Ascending aorta (tissue), 2 donors: ENCODE data around the gene NR3C1. TPM values are rescaled to one million over a fixed set of nuclear protein-coding genes. Genes with fewer than 3 reads are reported as not detected.
A peak's percentile ranks its signal among the peaks of the same experiment; 100 is the strongest.

Source experiments
- DNase-seq, 2 donors: peaks; one replicate each; pipeline ENCODE4 v3.0.0-alpha.2; 2019; ENCODE audit warnings: low spot score in 2 of 2
- H3K27ac ChIP-seq, 2 donors: fragments of 200-600 bp; sonication (generic); one replicate each; pipeline ENCODE4 v1.5.1; 2016 to 2017; ENCODE audit warnings: mild to moderate bottlenecking in 1 of 2
- H3K27me3 ChIP-seq: fragments of 200-600 bp; sonication (generic); one replicate; pipeline ENCODE4 v1.5.1; 2017
- H3K36me3 ChIP-seq, 2 donors: fragments of 200-600 bp; sonication (generic); one replicate each; pipeline ENCODE4 v1.5.1; 2016
- H3K4me1 ChIP-seq, 2 donors: fragments of 200-600 bp; sonication (generic); one replicate each; pipeline ENCODE4 v1.5.1; 2016 to 2017; ENCODE audit warnings: mild to moderate bottlenecking in 1 of 2
- H3K4me3 ChIP-seq, 2 donors: fragments of 200-600 bp; sonication (generic); one replicate each; pipeline ENCODE4 v1.5.1; 2016 to 2017; ENCODE audit warnings: mild to moderate bottlenecking in 1 of 2
- H3K9me3 ChIP-seq, 2 donors: fragments of 200-600 bp; sonication (generic); one replicate each; pipeline ENCODE4 v1.5.1; 2016
- CTCF ChIP-seq, 3 experiments: fragments of 200-600 bp in 2 of 3; fragments of 450-650 bp in 1 of 3; sonication (generic) in 2 of 3; IDR thresholded peaks; one replicate each; pipeline ENCODE4 v1.5.1; 2016 to 2019; ENCODE audit warnings: antibody characterized with exemption in 3 of 3, mild to moderate bottlenecking in 1 of 3, moderate library complexity in 1 of 3
- intact Hi-C: fragments of 100-400 bp; cut with DNase I; formaldehyde crosslinking; loops from one replicate; pipeline ENCODE4 v1.15.1; 2023
- total RNA-seq: library from RNA; depleted of rRNA; stranded (reverse); fragments of >200 nt; gene quantifications from one replicate; pipeline ENCODE4 v1.1.0, GENCODE V29; 2016

The NR3C1 gene
- total RNA-seq, 1 donor from 2014 or later, result 18.4 TPM

GRCh38 chr5:143356855-143357583 lies 46.5 kb downstream of the NR3C1 start:
- Histone ChIP-seq H3K4me1 (peaks cover 3 to 26% of the 10 kb centered on the region in 2 donors), H3K27me3 (no peaks in the 10 kb centered on the region), H3K9me3 (no peaks in the 10 kb centered on the region), H3K27ac (no peak overlapping the region), H3K4me3 (no peak overlapping the region), H3K36me3 (no peaks in the 10 kb centered on the region)
- intact Hi-C loops, result no loop called here
- DNase-seq, result no peak
- TF ChIP-seq CTCF (IDR thresholded peaks at IDR 0.05), result no peak

GRCh38 chr5:143355710-143356109 lies 47.8 kb downstream of the NR3C1 start:
- intact Hi-C loops, result no loop called here
- H3K36me3 ChIP-seq, result no peaks in the 10 kb centered on the region
- no peak for TF ChIP-seq CTCF (IDR thresholded peaks at IDR 0.05)
- H3K9me3 ChIP-seq, result no peaks in the 10 kb centered on the region
- no peaks in the 10 kb centered on the region for H3K27me3 ChIP-seq
- H3K27ac ChIP-seq, result peak overlapping the region in 1 of 2 donors; percentile 39
- peaks cover 3 to 15% of the 10 kb centered on the region in 2 donors for H3K4me1 ChIP-seq
- H3K4me3 ChIP-seq, result no peak overlapping the region
- DNase-seq, result no peak

- Histone ChIP-seq H3K27ac (no peak overlapping the region), H3K27me3 (no peaks in the 10 kb centered on the region), H3K4me3 (no peak overlapping the region), H3K4me1 (peaks cover 3 to 17% of the 10 kb centered on the region in 2 donors), H3K36me3 (no peaks in the 10 kb centered on the region), H3K9me3 (no peaks in the 10 kb centered on the region)
- no peak for DNase-seq
- intact Hi-C loops, result no loop called here
- TF ChIP-seq CTCF (IDR thresholded peaks at IDR 0.05), result no peak
These were observed 49.5 kb downstream of the NR3C1 start for GRCh38 chr5:143354025-143354424.

GRCh38 chr5:143352691-143353090 lies 50.8 kb downstream of the NR3C1 start:
- DNase-seq, result no peak
- intact Hi-C loops, result no loop called here
- H3K36me3 ChIP-seq, result no peaks in the 10 kb centered on the region
- H3K4me3 ChIP-seq, result no peak overlapping the region
- peaks cover 3 to 17% of the 10 kb centered on the region in 2 donors for H3K4me1 ChIP-seq
- no peak overlapping the region for H3K27ac ChIP-seq
- no peaks in the 10 kb centered on the region for H3K9me3 ChIP-seq
- H3K27me3 ChIP-seq, result no peaks in the 10 kb centered on the region
- TF ChIP-seq CTCF (IDR thresholded peaks at IDR 0.05), result no peak

- Histone ChIP-seq H3K27me3 (no peaks in the 10 kb centered on the region), H3K27ac (peak overlapping the region in 1 of 2 donors; percentile 52), H3K36me3 (no peaks in the 10 kb centered on the region), H3K4me3 (no peak overlapping the region), H3K9me3 (no peaks in the 10 kb centered on the region), H3K4me1 (peaks cover 9 to 24% of the 10 kb centered on the region in 2 donors)
- no peak for DNase-seq
- TF ChIP-seq CTCF (IDR thresholded peaks at IDR 0.05), result no peak
- intact Hi-C loops, result no loop called here
These were observed 52.5 kb downstream of the NR3C1 start for GRCh38 chr5:143350751-143351602.
